ENCODE data around the gene SERPINB12. TPM values are rescaled to one million over a fixed set of nuclear protein-coding genes. Genes with fewer than 3 reads are reported as not detected.

Gene SERPINB12
- total RNA-seq, 1 experiment from 2014 or later: not detected

DNA sequence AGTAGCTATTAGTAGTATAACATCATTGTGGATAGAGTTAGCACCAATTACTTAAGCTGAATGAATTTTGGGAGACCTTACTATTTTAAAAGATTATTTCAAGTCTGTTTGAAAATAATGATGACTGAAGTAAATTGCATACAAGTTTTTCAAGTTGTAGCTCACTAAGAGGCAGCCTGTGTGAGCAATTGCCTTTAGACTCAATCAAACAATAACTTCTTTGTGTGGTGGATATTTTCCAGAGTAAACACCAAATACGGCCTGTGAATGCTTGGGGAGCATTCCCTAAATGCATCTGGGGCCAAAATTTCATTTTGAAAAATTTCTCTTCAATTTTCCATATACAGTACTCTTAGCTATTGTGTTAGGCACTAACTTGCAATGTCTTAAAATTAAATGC lies 7.9 kb downstream of the SERPINB12 start:
- Mint-ChIP-seq H3K27ac (ENCODE audit: unreplicated experiment) (peak overlapping the region; percentile 20), H3K36me3 (ENCODE audit: insufficient read depth, unreplicated experiment) (no peaks in the 10 kb centered on the region), H3K27me3 (ENCODE audit: unreplicated experiment) (no peaks in the 10 kb centered on the region), H3K9me3 (ENCODE audit: low read depth, unreplicated experiment) (no peaks in the 10 kb centered on the region), H3K4me3 (ENCODE audit: low read depth, unreplicated experiment) (no peak overlapping the region), H3K4me1 (ENCODE audit: low read depth, unreplicated experiment) (peaks cover 40% of the 10 kb centered on the region)
- DNase-seq: no peak
- BruUV-seq (replicated peaks): no TSS peak
- TF ChIP-seq, protein P1, sequence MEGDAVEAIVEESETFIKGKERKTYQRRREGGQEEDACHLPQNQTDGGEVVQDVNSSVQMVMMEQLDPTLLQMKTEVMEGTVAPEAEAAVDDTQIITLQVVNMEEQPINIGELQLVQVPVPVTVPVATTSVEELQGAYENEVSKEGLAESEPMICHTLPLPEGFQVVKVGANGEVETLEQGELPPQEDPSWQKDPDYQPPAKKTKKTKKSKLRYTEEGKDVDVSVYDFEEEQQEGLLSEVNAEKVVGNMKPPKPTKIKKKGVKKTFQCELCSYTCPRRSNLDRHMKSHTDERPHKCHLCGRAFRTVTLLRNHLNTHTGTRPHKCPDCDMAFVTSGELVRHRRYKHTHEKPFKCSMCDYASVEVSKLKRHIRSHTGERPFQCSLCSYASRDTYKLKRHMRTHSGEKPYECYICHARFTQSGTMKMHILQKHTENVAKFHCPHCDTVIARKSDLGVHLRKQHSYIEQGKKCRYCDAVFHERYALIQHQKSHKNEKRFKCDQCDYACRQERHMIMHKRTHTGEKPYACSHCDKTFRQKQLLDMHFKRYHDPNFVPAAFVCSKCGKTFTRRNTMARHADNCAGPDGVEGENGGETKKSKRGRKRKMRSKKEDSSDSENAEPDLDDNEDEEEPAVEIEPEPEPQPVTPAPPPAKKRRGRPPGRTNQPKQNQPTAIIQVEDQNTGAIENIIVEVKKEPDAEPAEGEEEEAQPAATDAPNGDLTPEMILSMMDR (IDR thresholded peaks at IDR 0.05; ENCODE audit: unreplicated experiment): no peak
- CTCF ChIA-PET: interaction anchor here (0.5 to 2.1 kb wide), 5 partner anchors 17 to 1001 kb away, joined by 3 to 6 read pairs (median 3); no protein-coding TSS in a partner anchor
- intact Hi-C loops (cut with micrococcal nuclease; ENCODE audit: unreplicated experiment): no loop called here

DNA sequence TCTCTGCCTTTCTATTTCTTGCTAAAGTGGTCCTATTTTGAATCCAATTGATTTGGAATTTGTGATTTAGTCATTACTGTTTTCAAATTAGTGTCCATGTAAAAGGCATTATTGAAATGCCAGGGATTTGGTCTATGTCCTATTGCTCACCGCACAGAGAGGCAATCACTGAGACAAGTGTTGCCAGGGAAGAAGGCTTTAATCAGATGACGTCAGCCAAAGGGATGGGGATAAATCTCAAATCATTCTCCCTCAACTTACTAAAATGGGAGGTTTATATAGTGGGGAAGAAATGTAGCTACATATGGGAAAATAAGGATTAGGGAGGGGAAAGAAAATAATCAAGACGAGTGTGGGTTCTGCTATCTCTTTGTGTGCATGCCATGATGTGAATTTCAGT lies 9.6 kb downstream of the SERPINB12 start:
- Mint-ChIP-seq H3K27me3 (ENCODE audit: unreplicated experiment) (no peaks in the 10 kb centered on the region), H3K36me3 (ENCODE audit: insufficient read depth, unreplicated experiment) (no peaks in the 10 kb centered on the region), H3K9me3 (ENCODE audit: low read depth, unreplicated experiment) (no peaks in the 10 kb centered on the region), H3K4me3 (ENCODE audit: low read depth, unreplicated experiment) (no peak overlapping the region), H3K27ac (ENCODE audit: unreplicated experiment) (peak overlapping the region; percentile 43), H3K4me1 (ENCODE audit: low read depth, unreplicated experiment) (peaks cover 40% of the 10 kb centered on the region)
- intact Hi-C loops (cut with micrococcal nuclease; ENCODE audit: unreplicated experiment): no loop called here
- DNase-seq: no peak
- CTCF ChIA-PET: interaction anchor here (0.6 kb wide), 1 partner anchor 259 kb away, joined by 3 read pairs; no protein-coding TSS in a partner anchor
- TF ChIP-seq, protein P1 (IDR thresholded peaks at IDR 0.05; ENCODE audit: unreplicated experiment): no peak
- no TSS peak for BruUV-seq (replicated peaks)

DNA sequence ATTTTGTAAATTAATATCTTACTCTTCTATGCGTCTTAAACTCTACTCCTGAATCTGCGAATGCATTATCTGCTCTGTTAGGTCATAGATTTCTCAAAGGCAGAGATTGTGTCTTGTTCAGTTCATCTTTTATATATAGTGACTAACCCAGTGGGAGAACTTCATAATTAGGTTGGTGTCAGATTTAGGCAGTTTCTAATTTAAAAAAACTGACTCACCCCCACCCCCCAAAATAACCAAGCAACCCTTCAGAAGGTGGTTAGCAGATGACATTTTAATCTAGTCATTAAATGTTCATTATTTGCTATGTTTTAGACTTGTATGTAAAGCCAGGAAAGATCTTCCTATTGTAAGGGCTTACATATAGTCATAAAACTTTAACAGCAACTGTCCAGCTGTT lies 10.4 kb downstream of the SERPINB12 start:
- Mint-ChIP-seq H3K36me3 (ENCODE audit: insufficient read depth, unreplicated experiment) (no peaks in the 10 kb centered on the region), H3K9me3 (ENCODE audit: low read depth, unreplicated experiment) (no peaks in the 10 kb centered on the region), H3K4me1 (ENCODE audit: low read depth, unreplicated experiment) (peaks cover 40% of the 10 kb centered on the region), H3K4me3 (ENCODE audit: low read depth, unreplicated experiment) (no peak overlapping the region), H3K27me3 (ENCODE audit: unreplicated experiment) (no peaks in the 10 kb centered on the region), H3K27ac (ENCODE audit: unreplicated experiment) (no peak overlapping the region)
- TF ChIP-seq, protein P1 (IDR thresholded peaks at IDR 0.05; ENCODE audit: unreplicated experiment): no peak
- no TSS peak for BruUV-seq (replicated peaks)
- DNase-seq: no peak
- CTCF ChIA-PET: interaction anchor here (0.6 to 1.5 kb wide), 7 partner anchors 13 to 462 kb away, joined by 3 to 7 read pairs (median 4); no protein-coding TSS in a partner anchor
- intact Hi-C loops (cut with micrococcal nuclease; ENCODE audit: unreplicated experiment): no loop called here

DNA sequence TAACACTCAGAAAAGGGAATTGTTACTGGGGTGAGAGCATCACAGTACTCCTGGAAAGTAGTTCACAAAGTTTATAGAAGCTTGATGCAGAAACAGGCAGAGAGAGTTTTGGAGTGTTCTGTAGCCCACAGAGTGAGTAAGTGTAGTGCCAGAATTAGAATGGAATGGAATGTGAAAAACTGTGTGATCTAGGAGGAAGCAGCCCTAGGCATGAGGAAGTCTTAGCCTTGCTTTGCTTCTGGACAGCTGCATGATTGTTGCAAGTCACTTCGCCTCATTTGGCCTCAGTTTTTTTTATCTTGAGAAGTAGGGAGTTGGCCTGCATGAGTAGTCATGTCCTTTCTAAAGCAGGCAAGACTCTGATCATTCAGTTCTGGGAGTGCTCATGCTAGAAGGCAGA lies 10.9 kb downstream of the SERPINB12 start:
- no peaks in the 10 kb centered on the region for H3K9me3 Mint-ChIP-seq (ENCODE audit: low read depth, unreplicated experiment)
- no peak overlapping the region for H3K4me3 Mint-ChIP-seq (ENCODE audit: low read depth, unreplicated experiment)
- intact Hi-C loops (cut with micrococcal nuclease; ENCODE audit: unreplicated experiment): no loop called here
- H3K36me3 Mint-ChIP-seq (ENCODE audit: insufficient read depth, unreplicated experiment): no peaks in the 10 kb centered on the region
- DNase-seq: peak; percentile 56
- no peaks in the 10 kb centered on the region for H3K27me3 Mint-ChIP-seq (ENCODE audit: unreplicated experiment)
- BruUV-seq (replicated peaks): no TSS peak
- peak overlapping the region; percentile 41 for H3K27ac Mint-ChIP-seq (ENCODE audit: unreplicated experiment)
- CTCF ChIA-PET: interaction anchor here (0.6 to 1.5 kb wide), 8 partner anchors 13 to 462 kb away, joined by 3 to 7 read pairs (median 4); no protein-coding TSS in a partner anchor
- TF ChIP-seq, protein P1 (IDR thresholded peaks at IDR 0.05; ENCODE audit: unreplicated experiment): no peak
- peaks cover 40% of the 10 kb centered on the region for H3K4me1 Mint-ChIP-seq (ENCODE audit: low read depth, unreplicated experiment)
